Measurements from ENCODE around the gene OMP.

GRCh38 chr11:77131560-77131959 is 28.9 kb downstream of the OMP start:
- TF ChIP-seq FOXK2 (IDR thresholded peaks at IDR 0.05) (no peak), L3MBTL2 (conservative IDR thresholded peaks at IDR 0.05) (no peak), ZNF384 (IDR thresholded peaks at IDR 0.05) (no peak), SP1 (IDR thresholded peaks at IDR 0.05) (no peak), BHLHE40 (IDR thresholded peaks at IDR 0.05; ENCODE audit: borderline replicate concordance) (no peak), NFRKB (IDR thresholded peaks at IDR 0.05) (no peak), FOXA1 (IDR thresholded peaks at IDR 0.05) (no peak), TARDBP (IDR thresholded peaks at IDR 0.05) (no peak), FOXM1 (IDR thresholded peaks at IDR 0.05; ENCODE audit: borderline replicate concordance) (no peak), ELF4 (IDR thresholded peaks at IDR 0.05) (no peak), SUZ12 (IDR thresholded peaks at IDR 0.05) (no peak), ARNT (IDR thresholded peaks at IDR 0.05) (no peak), LEF1 (IDR thresholded peaks at IDR 0.05; ENCODE audit: borderline replicate concordance) (no peak), CTBP1 (IDR thresholded peaks at IDR 0.05; ENCODE audit: borderline replicate concordance) (no peak)

Measured in HEK293T (cell line).